ENCODE results near the gene DICER1. TPM values are rescaled to one million over a fixed set of nuclear protein-coding genes. Genes with fewer than 3 reads are reported as not detected.

DICER1 gene
- total and polyA plus RNA-seq, 7 donors = 7.2 to 41.5 (median 30.7) TPM

GRCh38 chr14:95111507-95112164 lies 45.7 kb downstream of the DICER1 start:
- H3K27ac ChIP-seq = no peak overlapping the region
- H3K27me3 ChIP-seq (ENCODE audit: insufficient read depth in 3 of 3, low read length in 2 of 3) = no peaks in the 10 kb centered on the region
- no peak overlapping the region for H3K4me3 ChIP-seq
- no peaks in the 10 kb centered on the region for H3K9me3 ChIP-seq
- DNase-seq (no peak), ATAC-seq (no peak)
- H3K36me3 ChIP-seq (ENCODE audit: insufficient read depth in 1 of 2, low read depth in 1 of 2) = peaks cover 10 to 99% of the 10 kb centered on the region in 2 donors
- TF ChIP-seq CTCF (IDR thresholded peaks at IDR 0.05) = no peak
- WGBS, 3 donors = 95 to 96% (median 96%) methylated on average over 2 of the region's 2 CpGs
- intact Hi-C loops (cut with DNase I) = no loop called here
- H3K4me1 ChIP-seq = no peaks in the 10 kb centered on the region

GRCh38 chr14:95110178-95110577 lies 47.2 kb downstream of the DICER1 start:
- H3K4me1 ChIP-seq = no peaks in the 10 kb centered on the region
- H3K27ac ChIP-seq = no peak overlapping the region
- no peak for DNase-seq
- H3K9me3 ChIP-seq = no peaks in the 10 kb centered on the region
- H3K27me3 ChIP-seq (ENCODE audit: insufficient read depth in 3 of 3, low read length in 2 of 3) = no peaks in the 10 kb centered on the region
- TF ChIP-seq CTCF (IDR thresholded peaks at IDR 0.05) = no peak
- no peak overlapping the region for H3K4me3 ChIP-seq
- H3K36me3 ChIP-seq (ENCODE audit: insufficient read depth in 1 of 2, low read depth in 1 of 2) = peaks cover 12 to 98% of the 10 kb centered on the region in 2 donors
- 82 to 90% (median 86%) methylated on average over 8 of the region's 8 CpGs for WGBS, 3 donors
- intact Hi-C loops (cut with DNase I) = no loop called here
- ATAC-seq = no peak

GRCh38 chr14:95107711-95108110 lies 49.6 kb downstream of the DICER1 start:
- intact Hi-C loops (cut with DNase I) = loop anchor here in 1 of 2 donors (10.0 kb wide), 1 partner anchor 327 kb away; no protein-coding TSS in a partner anchor
- H3K27me3 ChIP-seq (ENCODE audit: insufficient read depth in 3 of 3, low read length in 2 of 3) = no peaks in the 10 kb centered on the region
- H3K27ac ChIP-seq = no peak overlapping the region
- no peak overlapping the region for H3K4me3 ChIP-seq
- 94 to 97% (median 95%) methylated on average over 4 of the region's 4 CpGs for WGBS, 3 donors
- H3K36me3 ChIP-seq (ENCODE audit: insufficient read depth in 1 of 2, low read depth in 1 of 2) = peaks cover 14 to 99% of the 10 kb centered on the region in 2 donors
- TF ChIP-seq CTCF (IDR thresholded peaks at IDR 0.05) = no peak
- no peak for ATAC-seq
- no peak for DNase-seq
- H3K9me3 ChIP-seq = no peaks in the 10 kb centered on the region
- H3K4me1 ChIP-seq = no peaks in the 10 kb centered on the region

GRCh38 chr14:95106971-95107370 lies 50.4 kb downstream of the DICER1 start:
- intact Hi-C loops (cut with DNase I) = loop anchor here in 1 of 2 donors (10.0 kb wide), 1 partner anchor 328 kb away; no protein-coding TSS in a partner anchor
- no peak for TF ChIP-seq CTCF (IDR thresholded peaks at IDR 0.05)
- ATAC-seq = no peak
- WGBS, 3 donors = 91 to 95% (median 94%) methylated on average over 7 of the region's 7 CpGs
- Histone ChIP-seq H3K4me3 (no peak overlapping the region), H3K9me3 (no peaks in the 10 kb centered on the region), H3K4me1 (no peaks in the 10 kb centered on the region), H3K27ac (no peak overlapping the region), H3K27me3 (ENCODE audit: insufficient read depth in 3 of 3, low read length in 2 of 3) (no peaks in the 10 kb centered on the region), H3K36me3 (ENCODE audit: insufficient read depth in 1 of 2, low read depth in 1 of 2) (peaks cover 14 to 99% of the 10 kb centered on the region in 2 donors)
- DNase-seq = no peak

Data from psoas muscle (tissue), 8 donors.